ENCODE data around the gene USF2.

DNA sequence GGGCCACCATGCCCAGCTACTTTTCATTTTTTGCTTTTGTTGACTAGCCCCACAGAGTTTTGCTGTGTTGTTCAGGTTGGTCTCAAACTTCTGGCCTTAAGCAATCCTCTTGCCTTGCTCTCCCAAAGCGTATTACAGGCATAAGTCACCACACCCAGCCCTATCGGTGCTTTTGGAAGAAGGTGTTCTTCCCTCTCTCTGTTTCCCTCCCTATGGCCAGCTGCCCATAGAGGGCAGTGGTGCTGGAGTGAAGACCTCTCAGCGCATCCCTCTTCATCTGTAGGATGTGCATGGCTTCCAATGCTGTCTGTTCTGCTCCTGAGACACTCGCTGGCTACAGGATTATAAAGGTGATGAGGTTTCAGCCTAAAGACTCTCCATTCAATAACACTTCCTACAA is 58.9 kb downstream of the USF2 start:
- TF ChIP-seq CTCF (IDR thresholded peaks at IDR 0.05 in 8 of 11, conservative IDR thresholded peaks at IDR 0.05 in 3 of 11) (no peak), POLR2A (IDR thresholded peaks at IDR 0.05) (no peak), POLR2AphosphoS5 (IDR thresholded peaks at IDR 0.05) (no peak)
